AG10803 (cell line): Measurements from ENCODE around the gene CPT1B.

Experiments
- DNase-seq: peaks from one replicate; pipeline ENCODE4 v3.0.0; 2010; ENCODE audit warnings: low read depth
- H3K4me3 ChIP-seq: 2 replicates; pipeline ENCODE4 v1.5.1; 2011; ENCODE audit warnings: mild to moderate bottlenecking, low read length, control low read depth
- TF ChIP-seq, protein P1 (sequence below): conservative IDR thresholded peaks from 2 replicates; pipeline ENCODE4 v1.5.1; 2011; ENCODE audit warnings: mild to moderate bottlenecking, low read length, control low read depth, inconsistent platforms

Gene CPT1B

DNA sequence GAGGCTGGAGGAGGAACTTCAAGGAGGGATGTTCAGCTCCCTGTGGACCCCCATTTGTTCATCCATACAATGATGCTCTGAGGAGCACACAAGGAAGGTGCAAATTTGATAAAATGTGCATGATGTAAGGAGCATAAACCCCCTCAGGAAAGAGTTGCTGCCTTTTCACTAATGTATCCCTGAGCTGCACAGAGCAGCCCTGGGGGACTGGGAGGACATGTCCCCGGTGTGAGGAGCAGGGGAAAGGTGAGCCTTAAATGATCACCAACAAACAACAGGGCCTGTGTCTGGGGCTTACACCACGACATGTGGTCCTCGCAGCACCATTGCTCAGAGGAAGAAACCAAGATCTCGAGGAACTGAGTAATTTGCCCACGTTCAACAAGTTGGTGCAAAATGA, 18.9 kb upstream of the CPT1B start:
- no peak overlapping the region for H3K4me3 ChIP-seq
- TF ChIP-seq, protein P1, sequence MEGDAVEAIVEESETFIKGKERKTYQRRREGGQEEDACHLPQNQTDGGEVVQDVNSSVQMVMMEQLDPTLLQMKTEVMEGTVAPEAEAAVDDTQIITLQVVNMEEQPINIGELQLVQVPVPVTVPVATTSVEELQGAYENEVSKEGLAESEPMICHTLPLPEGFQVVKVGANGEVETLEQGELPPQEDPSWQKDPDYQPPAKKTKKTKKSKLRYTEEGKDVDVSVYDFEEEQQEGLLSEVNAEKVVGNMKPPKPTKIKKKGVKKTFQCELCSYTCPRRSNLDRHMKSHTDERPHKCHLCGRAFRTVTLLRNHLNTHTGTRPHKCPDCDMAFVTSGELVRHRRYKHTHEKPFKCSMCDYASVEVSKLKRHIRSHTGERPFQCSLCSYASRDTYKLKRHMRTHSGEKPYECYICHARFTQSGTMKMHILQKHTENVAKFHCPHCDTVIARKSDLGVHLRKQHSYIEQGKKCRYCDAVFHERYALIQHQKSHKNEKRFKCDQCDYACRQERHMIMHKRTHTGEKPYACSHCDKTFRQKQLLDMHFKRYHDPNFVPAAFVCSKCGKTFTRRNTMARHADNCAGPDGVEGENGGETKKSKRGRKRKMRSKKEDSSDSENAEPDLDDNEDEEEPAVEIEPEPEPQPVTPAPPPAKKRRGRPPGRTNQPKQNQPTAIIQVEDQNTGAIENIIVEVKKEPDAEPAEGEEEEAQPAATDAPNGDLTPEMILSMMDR, result no peak
- DNase-seq, result no peak

DNA sequence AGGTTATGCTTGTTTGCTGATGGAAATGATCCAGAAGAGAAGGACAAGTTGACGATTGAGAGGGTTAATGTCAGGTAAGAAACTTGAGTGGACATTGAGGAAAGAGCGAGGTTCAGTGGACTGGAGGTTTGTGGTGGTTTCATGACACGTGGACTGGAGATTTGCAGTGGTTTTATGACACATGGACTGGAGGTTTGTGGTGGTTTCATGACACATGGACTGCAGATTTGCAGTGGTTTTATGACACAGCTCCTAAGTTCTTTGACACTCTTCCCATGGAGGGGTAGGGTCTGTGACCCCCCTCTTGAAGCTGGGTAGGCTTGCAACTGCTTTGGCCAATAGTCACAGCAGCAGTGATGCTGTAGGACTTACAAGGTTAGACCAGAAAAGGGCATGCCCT, 17.0 kb upstream of the CPT1B start:
- no peak for DNase-seq
- no peak overlapping the region for H3K4me3 ChIP-seq
- TF ChIP-seq, protein P1, result no peak

DNA sequence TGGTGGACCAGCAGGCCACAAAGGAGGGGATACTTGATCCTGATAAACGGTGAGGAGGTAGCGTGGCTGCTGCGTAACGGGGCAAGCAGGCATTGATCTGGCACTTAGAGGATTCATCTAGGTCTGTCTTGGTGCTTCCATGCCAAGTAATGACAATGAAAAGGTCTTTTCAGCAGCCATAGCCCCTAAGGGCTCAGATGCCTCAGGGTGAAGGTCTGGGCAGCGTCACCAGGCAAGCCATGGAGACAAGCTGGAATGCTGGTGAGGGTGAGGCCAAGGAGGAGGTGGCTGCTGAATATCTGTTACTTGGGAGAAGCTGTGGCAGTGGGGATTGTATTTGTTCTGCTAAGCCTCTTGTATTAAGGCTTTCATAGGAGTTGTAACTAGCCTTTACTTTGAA, 9.2 kb upstream of the CPT1B start:
- no peak for DNase-seq
- no peak overlapping the region for H3K4me3 ChIP-seq
- TF ChIP-seq, protein P1, result no peak

DNA sequence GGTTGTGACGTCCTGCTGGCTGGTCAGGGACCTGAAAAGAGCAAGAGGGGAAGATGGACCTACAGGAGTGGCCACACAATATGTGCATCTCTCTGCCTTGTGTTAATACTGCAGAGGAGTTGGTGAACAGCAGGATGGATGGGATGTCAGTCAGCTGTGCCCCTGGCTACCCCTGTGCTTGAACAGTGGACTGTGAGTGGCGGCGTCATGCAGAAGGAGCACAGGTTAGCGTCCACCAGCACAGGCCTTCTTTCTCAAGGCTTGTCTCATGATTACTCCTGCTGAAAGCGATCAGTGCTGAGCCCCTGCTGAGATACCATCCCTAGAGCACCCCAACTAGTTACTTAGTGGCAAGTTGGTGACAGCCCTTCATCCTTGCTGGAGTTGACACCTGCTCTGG, 8.2 kb upstream of the CPT1B start:
- TF ChIP-seq, protein P1, result no peak
- no peak for DNase-seq
- H3K4me3 ChIP-seq, result no peak overlapping the region

DNA sequence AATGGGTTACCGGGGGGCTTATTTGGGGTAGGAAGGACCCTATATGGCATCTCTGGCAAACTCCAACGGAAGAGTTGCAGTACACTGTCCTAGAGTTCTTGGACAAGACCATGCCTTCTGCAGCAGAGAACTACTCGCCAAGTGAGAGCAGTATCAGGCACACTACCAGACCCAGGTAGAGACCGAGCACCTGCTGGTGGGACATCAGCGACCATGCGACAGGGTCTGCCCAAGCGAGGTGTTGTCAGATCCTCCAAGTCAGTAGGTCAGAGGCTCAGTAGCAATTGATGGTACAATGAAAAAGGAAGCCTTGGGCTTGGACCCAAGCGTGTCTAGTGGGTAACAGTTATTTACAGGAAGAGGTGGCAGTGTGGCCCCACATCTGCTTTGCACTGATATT, 7.6 kb upstream of the CPT1B start:
- TF ChIP-seq, protein P1, result no peak
- DNase-seq, result no peak
- H3K4me3 ChIP-seq, result no peak overlapping the region

DNA sequence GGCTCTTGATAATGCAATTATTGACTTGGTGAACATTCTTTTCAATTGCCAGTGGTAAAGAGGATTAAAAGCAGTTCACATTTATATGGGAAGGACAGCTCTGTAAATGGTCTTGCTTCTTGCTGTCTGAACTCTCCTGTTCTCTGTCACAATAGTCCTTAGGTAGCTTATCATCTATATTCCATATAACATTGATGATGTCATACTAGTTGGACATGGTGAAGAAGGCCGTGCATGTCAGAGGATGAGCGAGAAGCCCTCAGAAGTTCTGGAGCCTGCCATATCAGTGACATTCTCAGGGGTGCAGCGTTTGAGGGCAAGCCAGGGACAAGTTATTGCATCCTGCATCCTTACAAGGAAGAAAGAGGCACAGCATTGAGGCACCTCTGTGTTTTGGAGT, 7.0 kb upstream of the CPT1B start:
- H3K4me3 ChIP-seq, result no peak overlapping the region
- DNase-seq, result no peak
- TF ChIP-seq, protein P1, result no peak

DNA sequence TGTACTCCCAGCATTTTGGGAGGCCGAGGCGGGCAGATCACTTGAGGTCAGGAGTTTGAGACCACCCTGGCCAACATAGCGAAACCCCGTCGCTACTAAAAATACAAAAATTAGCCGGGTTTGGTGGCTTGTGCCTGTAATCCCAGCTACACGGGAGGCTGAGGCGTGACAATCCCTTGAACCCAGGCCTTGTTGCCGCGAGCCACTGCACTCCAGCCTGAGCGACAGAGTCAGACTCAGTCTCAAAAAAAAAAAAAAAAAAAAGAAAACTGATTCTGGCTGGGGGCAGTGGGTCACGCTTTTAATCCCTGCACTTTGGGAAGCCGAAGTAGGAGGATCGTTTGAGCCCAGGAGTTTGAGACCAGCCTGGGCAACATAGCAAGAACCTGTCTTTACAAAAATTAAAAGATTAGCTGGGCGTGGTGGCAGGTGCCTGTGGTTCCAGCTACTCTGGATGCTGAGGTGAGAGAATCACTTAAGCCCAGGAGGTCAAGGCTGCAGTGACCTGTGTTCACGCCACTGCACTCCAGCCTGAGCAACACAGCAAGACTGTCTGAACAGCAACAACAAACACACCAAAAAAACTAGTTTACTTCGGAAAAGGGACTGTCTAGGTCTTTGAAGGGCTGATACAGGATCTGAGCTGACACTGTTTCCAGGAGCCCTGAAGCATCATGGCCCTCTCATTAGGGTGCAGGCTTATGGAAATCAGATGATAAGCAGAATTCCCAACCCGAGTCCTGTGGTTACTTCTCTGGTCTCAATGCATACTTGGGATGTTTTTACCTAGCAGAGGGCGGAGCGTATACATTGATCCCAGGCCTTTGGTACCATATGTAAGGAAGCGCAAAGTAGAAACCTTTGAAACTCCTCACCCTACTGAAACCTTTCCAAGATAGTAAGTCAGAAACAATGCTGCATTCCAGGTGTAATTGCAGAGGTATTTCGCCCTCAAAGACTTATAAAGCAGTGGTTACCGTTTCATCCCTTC, 6.2 kb upstream of the CPT1B start:
- H3K4me3 ChIP-seq, result no peak overlapping the region; the same call in 1 of the 2 replicates
- DNase-seq, result no peak
- TF ChIP-seq, protein P1, result no peak
